ENCODE data around the gene GRIK3. TPM values are rescaled to one million over a fixed set of nuclear protein-coding genes. Genes with fewer than 3 reads are reported as not detected.

The GRIK3 gene
- total RNA-seq, 2 experiments from 2014 or later = 16.3 to 55.0 TPM

DNA sequence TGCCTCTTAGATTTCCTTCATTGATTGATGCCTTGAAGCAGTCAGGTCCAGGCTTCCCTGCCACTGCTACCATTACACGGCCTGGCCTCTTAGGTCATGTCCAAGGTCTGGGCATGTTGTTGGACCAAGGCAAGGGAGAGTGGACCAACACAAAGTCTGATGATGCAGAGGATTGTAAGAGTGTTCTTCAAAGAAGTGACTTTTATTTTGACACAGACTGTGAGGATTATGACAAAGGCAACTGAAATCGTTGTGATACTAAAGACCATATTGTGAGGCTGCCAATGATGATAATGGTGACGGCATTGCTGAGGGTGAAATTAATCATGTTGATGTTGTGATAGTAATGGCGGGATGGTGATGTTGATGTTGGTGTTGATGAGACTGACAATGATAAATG is 149.5 kb downstream of the GRIK3 start:
- peak overlapping the region; percentile 37 for H3K4me3 ChIP-seq (ENCODE audit: low read depth, low read length, poor library complexity, severe bottlenecking)
- POLR2A ChIA-PET = no interaction called here
- TF ChIP-seq EZH2phosphoT487 (IDR thresholded peaks at IDR 0.05; ENCODE audit: borderline replicate concordance, low read depth, low read length) = no peak
- TF ChIP-seq, protein P1, sequence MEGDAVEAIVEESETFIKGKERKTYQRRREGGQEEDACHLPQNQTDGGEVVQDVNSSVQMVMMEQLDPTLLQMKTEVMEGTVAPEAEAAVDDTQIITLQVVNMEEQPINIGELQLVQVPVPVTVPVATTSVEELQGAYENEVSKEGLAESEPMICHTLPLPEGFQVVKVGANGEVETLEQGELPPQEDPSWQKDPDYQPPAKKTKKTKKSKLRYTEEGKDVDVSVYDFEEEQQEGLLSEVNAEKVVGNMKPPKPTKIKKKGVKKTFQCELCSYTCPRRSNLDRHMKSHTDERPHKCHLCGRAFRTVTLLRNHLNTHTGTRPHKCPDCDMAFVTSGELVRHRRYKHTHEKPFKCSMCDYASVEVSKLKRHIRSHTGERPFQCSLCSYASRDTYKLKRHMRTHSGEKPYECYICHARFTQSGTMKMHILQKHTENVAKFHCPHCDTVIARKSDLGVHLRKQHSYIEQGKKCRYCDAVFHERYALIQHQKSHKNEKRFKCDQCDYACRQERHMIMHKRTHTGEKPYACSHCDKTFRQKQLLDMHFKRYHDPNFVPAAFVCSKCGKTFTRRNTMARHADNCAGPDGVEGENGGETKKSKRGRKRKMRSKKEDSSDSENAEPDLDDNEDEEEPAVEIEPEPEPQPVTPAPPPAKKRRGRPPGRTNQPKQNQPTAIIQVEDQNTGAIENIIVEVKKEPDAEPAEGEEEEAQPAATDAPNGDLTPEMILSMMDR (conservative IDR thresholded peaks at IDR 0.05; ENCODE audit: low read length) = no peak
- H4K20me1 ChIP-seq (ENCODE audit: insufficient read depth, low read length) = no peaks in the 10 kb centered on the region
- H3K9me3 ChIP-seq (ENCODE audit: low read length) = no peaks in the 10 kb centered on the region
- H3K27ac ChIP-seq (ENCODE audit: low read depth, low read length, poor library complexity, severe bottlenecking) = peak overlapping the region; percentile 92
- CTCF ChIA-PET (ENCODE audit: unreplicated experiment) = no interaction called here
- DNase-seq (ENCODE audit: low spot score) = peak; percentile 28
- peaks cover 73% of the 10 kb centered on the region for H3K4me1 ChIP-seq (ENCODE audit: insufficient read depth, low read length, poor library complexity, severe bottlenecking)
- BruUV-seq (replicated peaks) = no TSS peak
- peaks cover 35% of the 10 kb centered on the region for H3K36me3 ChIP-seq (ENCODE audit: insufficient read depth, low read length)
- H3K79me2 ChIP-seq (ENCODE audit: insufficient read depth, low read depth, low read length) = peaks cover 6% of the 10 kb centered on the region; the same call in 1 of the 2 replicates
- H3K9me2 ChIP-seq (ENCODE audit: insufficient read depth, low read length) = no peaks in the 10 kb centered on the region
- intact Hi-C loops (cut with micrococcal nuclease; ENCODE audit: unreplicated experiment) = loop anchor here (1.0 to 10.0 kb wide), 5 partner anchors 66 to 400 kb away; no protein-coding TSS in a partner anchor
- peak overlapping the region; percentile 56; the same call in 1 of the 2 replicates for H2AFZ ChIP-seq (ENCODE audit: low read length)
- peak overlapping the region; percentile 64 for H3K4me2 ChIP-seq (ENCODE audit: low read length)

DNA sequence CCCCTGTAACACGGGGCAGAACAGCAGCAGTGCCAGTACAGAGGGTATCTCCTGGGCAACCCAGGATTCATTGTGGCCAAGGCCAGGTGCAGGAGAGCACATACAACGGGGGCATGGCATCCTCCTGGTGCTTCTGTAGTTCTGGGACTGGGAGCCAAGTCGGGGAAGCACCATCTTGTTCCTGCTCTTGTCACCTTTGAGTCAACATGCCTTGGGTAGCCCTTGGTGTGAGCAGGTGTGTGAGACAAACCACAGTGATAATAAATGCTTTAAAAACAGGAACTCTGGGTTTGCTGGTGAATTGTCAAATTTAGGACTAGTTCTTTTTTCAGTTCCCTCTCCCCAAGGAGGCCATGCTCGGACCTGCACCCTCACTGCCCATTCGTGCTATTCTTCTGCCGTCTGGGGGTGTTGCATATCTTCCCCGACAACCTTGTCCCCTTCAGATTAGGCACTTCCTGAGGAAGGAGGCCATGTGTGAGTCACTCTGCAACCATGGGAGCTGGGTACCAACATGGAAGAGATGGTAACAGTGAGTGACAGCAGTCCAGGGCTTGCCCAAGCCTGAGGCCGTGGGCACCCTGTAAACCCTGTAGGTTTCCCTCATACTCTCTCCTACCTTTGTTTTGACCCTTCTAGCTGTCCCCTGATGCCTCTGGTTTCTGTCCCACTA is 150.2 kb downstream of the GRIK3 start:
- Histone ChIP-seq H3K36me3 (ENCODE audit: insufficient read depth, low read length) (peaks cover 37% of the 10 kb centered on the region), H3K4me1 (ENCODE audit: insufficient read depth, low read length, poor library complexity, severe bottlenecking) (peaks cover 66% of the 10 kb centered on the region), H2AFZ (ENCODE audit: low read length) (peak overlapping the region; percentile 56; the same call in 1 of the 2 replicates), H3K79me2 (ENCODE audit: insufficient read depth, low read depth, low read length) (peaks cover 6% of the 10 kb centered on the region; the same call in 1 of the 2 replicates), H3K4me3 (ENCODE audit: low read depth, low read length, poor library complexity, severe bottlenecking) (peak overlapping the region; percentile 37), H3K9me2 (ENCODE audit: insufficient read depth, low read length) (no peaks in the 10 kb centered on the region), H4K20me1 (ENCODE audit: insufficient read depth, low read length) (no peaks in the 10 kb centered on the region), H3K9me3 (ENCODE audit: low read length) (no peaks in the 10 kb centered on the region), H3K27ac (ENCODE audit: low read depth, low read length, poor library complexity, severe bottlenecking) (peak overlapping the region; percentile 92), H3K4me2 (ENCODE audit: low read length) (peak overlapping the region; percentile 64)
- peak; percentile 91 for DNase-seq (ENCODE audit: low spot score)
- TF ChIP-seq, protein P1 (conservative IDR thresholded peaks at IDR 0.05; ENCODE audit: low read length) = no peak
- no peak for TF ChIP-seq EZH2phosphoT487 (IDR thresholded peaks at IDR 0.05; ENCODE audit: borderline replicate concordance, low read depth, low read length)
- no TSS peak for BruUV-seq (replicated peaks)
- POLR2A ChIA-PET = no interaction called here
- CTCF ChIA-PET (ENCODE audit: unreplicated experiment) = no interaction called here
- intact Hi-C loops (cut with micrococcal nuclease; ENCODE audit: unreplicated experiment) = loop anchor here (1.0 to 10.0 kb wide), 5 partner anchors 66 to 401 kb away; no protein-coding TSS in a partner anchor

Measured in OCI-LY7 (cell line).